HG03442 (cell line): ENCODE results near the gene GAS2L2.
"Not testable (repeated sequence)": the region's sequence is repeated elsewhere in the genome, so short reads cannot be mapped to it uniquely, and the experiment has no call there.

ENCODE experiments used
- ATAC-seq: cut with Tn5 transposase; IDR thresholded peaks from one replicate; pipeline ENCODE4 v1.9.1; 2021; ENCODE audit warnings: mild to moderate bottlenecking, moderate library complexity; ENCODE audit not compliant: unreplicated experiment

The GAS2L2 gene

GRCh38 chr17:35730400-35731005 lies 22.5 kb downstream of the GAS2L2 start:
- no peak for ATAC-seq

DNA sequence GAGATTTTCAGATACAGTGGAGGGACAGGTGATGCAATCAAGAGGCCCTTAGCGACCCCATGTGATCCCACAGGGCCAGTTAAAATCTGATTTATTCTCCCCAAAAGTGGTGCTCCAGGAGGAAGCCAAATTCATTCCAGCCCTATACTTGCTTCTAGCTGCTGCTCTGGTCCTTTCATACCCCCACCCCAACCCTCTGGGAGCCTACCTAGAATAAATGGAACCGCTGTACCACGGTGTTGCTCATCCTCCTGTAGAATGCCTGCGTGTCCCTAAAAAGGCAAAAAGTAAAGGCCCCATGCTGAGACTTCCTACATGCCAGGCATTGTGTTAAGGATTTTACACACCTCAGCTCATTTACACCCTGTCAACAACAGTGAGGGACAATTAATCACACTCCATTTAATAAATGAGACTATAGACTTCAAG lies 23.6 kb downstream of the GAS2L2 start:
- no peak for ATAC-seq

GRCh38 chr17:35728551-35728950 lies 24.5 kb downstream of the GAS2L2 start:
- ATAC-seq: no peak

DNA sequence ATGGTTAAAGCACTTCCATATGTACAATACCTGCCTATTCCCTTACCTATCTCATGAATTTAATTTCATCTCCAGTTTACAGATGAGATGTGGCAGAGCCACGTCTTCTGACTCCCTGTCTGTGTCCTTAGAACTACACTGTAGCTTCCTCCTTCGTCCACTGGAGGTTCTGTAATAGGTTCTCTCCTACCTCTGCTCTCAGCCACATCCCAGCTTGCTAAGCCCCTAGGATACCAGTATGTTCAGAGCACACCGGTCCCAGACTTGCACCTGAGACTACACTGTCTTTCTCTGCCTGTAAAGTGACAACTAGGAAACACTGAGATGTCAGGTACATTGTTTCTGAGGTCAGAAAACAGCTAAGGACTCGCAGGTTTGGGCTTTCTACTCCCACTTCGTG lies 25.4 kb downstream of the GAS2L2 start:
- no peak for ATAC-seq

DNA sequence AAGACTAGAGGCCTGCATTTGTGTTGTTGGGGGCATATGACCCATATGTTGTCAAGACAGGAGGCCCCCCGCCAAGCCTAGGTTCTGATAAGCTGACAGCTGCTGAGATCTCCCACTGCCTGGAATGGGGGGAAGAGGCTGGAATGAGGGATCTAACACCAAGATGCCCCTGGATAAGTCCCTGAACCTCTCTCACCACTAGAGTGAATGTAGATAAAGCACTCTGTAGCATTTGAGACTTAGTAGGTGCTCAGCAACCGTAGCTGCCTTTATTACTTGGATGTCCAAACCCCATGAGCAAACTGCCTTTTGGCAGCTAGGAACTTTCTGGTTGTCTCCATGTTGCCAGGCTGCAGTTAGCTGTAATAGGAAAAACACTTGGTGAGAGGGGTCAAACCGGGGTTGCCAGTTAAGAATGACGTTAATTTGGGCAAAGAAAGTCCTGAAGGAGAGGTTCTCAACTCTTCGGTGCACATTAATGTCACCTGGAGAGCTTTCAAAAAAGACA lies 26.0 kb downstream of the GAS2L2 start:
- ATAC-seq: no peak

DNA sequence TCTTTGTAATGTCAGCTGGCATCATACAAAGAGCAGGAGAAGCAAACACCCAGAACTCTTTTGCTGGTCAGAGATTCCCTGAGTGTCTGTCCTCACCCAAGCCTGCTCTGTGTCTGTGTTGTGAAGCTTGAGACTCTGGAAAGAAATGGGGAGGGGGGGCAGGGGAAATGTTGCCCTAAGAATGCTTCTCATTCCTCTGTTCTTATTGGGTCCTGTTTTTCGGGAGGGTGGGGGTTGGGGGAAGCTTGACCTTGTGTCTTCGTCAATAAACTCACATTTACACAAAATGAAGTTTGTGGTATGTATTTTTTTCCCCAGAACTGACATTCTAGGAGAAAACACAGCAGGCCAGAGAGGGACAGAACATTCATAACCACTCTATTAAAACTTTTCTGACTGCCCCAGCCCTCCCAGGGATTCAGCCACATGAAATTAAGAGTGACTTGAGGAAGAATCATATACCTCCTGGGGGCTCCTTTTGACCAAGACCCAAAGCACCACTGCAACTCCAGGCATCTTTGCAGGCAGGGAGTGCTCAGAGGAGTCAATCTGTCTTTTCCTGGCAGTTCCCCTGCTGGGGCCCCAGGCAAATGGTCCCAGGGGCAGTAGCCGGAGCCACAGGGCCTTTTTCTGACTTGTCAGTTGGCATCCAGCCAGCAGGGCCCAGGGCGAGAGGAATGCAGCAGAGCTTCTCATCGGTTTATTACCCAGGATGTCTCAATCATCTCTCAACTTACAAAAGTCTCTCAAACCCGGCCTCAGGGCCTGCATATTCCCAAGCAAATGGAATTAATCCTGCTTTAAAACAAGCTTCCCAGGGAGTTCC lies 26.7 kb downstream of the GAS2L2 start:
- ATAC-seq: no peak

DNA sequence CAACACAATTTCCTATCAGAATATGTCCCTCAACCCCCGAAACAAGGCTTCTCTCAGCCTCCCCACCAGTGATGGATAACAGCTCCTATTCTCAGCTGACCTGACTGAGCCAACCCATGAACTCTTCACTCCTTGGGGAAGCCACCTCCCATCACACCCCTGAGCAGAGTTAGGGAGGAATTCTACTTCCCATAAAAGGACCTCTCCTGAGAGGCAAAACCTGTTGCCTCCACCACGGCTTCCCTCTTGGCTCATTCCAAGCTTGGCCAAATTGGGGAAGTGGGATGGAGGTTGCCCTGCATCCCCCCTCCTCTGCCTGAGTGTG lies 27.3 kb downstream of the GAS2L2 start:
- no peak for ATAC-seq

DNA sequence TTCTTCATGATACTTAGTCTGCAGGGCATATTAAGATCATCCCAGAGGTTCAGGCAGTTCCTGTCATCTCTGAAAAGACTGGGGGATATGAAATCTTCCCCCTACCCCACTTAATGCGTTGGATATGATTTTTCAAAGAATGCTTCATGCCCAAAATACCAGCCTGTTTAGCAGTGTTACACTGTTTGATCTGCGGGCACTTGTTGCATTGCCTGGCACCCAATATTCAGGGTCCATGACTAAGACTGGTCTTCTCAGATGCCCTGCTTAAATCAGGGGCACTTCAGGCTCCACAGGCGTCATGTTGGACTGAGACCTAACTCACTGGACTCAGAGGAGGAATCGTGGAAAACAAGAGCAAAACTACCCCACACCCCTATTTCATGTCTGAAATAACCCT lies 28.0 kb downstream of the GAS2L2 start:
- no peak for ATAC-seq

DNA sequence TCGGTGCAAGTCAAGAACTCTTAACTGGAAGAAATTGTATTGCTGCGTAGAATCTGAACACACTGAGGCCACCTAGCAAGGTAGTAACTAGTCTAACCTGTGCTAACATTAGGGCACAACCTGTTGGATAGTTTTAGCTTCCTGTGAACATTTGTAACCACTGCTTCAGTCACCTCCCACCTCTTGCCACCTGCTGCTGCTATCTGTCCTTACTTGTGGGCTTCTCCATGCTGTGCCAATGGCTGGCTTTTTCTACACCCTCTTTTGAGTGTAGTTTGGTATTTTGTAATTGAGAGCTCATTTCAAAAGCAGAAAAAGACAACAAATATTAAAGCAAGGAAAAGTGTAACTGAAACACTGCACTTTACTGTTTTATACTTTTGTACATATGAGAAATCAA lies 29.3 kb downstream of the GAS2L2 start:
- ATAC-seq: no peak

DNA sequence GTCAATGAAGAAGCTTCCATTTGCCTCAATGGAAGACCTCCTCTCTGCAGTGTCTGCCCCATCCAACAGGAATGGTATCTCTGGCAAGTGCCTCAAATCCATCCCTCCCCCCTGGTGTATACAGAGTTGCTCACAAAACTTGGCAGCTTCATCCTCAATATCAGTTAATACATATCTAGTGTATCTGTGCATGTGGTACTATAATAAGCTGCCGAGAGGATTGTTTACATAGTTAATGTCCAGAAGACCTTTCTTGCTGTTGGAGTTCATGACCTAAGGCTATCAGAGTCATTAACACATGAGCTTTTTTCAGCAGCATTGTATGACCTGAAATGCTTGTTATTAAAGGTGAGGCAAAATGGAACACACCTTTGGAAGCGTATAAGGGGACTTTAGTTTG lies 35.6 kb downstream of the GAS2L2 start:
- no peak for ATAC-seq

GRCh38 chr17:35716897-35717465 lies 36.1 kb downstream of the GAS2L2 start:
- ATAC-seq: no peak

DNA sequence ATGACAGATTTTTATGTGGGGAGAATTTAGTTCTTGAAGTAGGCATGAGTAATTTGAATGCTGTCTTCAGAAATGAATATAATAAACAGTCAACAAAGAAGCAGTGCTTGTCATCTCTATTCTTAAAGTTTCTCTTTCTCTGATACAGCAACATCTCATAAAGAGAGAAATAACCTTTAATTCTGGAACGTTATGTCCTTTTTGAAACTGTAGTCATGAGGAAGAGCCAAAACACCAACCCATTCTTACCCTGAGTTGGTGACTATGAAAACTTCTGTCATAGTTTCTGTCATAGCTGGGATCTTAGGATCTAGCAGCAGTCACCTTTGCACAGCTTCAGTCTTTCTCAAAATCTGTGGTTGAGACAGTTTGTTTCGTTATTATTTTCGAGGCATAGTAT lies 36.9 kb downstream of the GAS2L2 start:
- ATAC-seq: no peak

DNA sequence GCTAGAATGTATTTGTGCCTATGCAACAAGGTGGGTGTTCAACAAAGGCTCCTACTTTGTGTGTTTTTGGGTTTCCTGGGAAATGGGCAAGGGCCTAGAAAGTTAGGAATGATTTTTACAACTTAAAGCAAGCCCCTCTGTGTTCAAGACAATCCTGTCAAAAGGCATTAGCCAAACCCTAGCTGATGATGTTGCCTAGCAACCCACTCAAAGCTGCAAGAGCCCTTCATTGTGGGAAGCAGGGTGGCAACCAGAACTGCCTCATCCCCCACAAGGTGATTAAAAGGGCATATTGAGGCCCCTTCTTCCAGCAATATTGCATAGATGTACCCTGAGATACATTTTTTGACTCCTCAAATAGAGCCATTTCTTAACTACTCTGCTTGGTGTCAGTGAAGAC lies 37.6 kb downstream of the GAS2L2 start:
- ATAC-seq: no peak

- ATAC-seq: no peak
Measured at GRCh38 chr17:35714988-35715387, 38.1 kb downstream of the GAS2L2 start.

DNA sequence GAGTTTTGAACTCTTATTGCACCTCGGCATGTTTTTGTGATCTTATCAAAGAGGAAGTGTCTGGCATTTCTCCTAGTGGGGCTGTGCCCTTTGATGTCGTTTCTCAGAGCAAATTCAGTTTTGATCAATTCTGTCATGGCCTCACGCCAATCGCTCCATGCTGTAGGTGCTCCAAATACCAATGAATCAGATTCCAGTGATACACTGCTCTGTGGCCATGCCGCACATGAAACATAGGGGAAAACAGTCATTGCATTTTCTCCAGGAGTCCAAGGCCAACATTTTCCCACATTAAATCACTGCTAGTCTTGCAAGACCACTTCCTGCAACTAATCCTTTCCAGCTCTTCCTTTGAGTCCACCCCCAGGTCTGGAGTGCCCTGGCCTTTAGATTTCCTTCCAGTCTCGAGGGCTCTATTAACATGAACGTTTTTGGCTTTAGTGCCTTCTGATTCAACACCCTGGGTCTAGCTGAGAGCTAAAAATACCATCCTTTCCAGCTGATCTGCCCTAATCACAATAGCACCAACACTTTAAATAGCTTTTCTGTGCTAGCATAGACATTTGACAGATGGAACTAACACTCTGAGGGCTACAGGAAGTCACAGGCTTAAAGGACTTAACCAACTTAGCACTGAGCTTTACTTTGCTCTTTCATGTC lies 39.8 kb downstream of the GAS2L2 start:
- ATAC-seq: no peak

GRCh38 chr17:35710950-35711349 lies 42.1 kb downstream of the GAS2L2 start:
- no peak for ATAC-seq

DNA sequence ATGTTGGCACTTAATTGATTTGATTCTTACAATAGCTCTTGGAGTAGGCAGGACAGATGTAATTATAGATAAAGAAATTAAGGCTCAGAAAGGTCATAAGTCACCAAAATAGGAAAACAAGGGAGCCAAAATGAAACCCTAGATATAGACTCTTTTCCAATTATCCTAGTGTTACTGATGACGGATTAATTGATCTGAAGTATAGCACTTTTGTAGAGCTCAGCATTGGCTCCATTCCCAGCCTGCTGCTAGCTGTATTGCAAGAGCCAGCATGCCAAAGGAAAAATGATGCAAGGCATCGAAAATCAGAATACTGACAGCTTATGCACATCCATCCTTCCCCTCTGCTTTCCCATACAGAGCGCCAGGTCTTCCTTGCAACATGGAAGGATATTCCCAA lies 43.2 kb downstream of the GAS2L2 start:
- ATAC-seq: no peak

DNA sequence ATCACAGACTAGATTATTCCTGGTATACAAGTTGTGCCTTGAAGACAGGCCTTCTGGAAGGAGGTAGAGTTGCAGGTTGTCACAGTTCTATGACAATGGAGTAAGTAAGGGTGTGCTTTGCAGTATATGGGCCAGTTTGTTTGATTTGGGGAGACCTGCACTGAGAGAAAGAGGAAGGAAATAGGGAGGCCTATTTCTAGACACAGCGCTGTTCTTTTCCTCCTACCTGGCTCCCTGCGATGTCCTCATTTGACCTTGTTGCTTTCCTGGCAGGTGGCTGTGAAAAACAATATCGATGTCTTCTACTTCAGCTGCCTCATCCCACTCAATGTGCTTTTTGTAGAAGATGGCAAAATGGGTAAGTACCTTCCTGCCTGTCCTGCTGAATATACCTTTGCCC lies 44.1 kb downstream of the GAS2L2 start:
- no peak for ATAC-seq

DNA sequence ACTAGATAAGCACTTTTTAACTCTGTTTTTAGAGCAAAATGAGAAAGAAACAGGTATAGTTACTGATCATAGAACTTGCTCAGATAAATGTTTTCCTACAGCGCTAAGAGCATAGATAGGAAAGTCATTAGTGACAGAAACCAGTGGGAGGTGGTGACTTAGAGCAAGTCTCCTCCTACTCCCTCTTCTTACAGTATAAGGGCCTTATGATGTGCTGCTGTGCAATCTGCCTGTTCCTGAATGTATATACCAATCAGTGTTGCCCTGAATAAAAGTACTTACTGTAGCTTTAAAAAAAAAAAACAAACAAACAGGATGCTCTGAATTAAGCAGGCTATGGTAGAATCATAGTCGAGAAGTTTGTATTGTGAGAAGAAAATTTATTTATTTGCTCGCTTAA lies 44.9 kb downstream of the GAS2L2 start:
- ATAC-seq: no peak

- ATAC-seq: no peak
Measured at GRCh38 chr17:35705705-35706104, 47.3 kb downstream of the GAS2L2 start.

GRCh38 chr17:35705230-35705629 lies 47.8 kb downstream of the GAS2L2 start:
- ATAC-seq: no peak

- not testable (repeated sequence) for ATAC-seq
Measured at GRCh38 chr17:35703308-35703707, 49.7 kb downstream of the GAS2L2 start.
